H1 (cell line): Measurements from ENCODE around the gene NKAIN4.

Experiments used
- CTCF ChIP-seq, 3 experiments: IDR thresholded peaks; 1 replicate in 2 of 3; 2 replicates in 1 of 3; pipeline versions ENCODE4 v1.5.1 to v1.6.1; 2011; ENCODE audit warnings: low read length in 3 of 3, mild to moderate bottlenecking in 3 of 3, inconsistent platforms in 2 of 3, low read depth in 1 of 3, moderate library complexity in 1 of 3; ENCODE audit not compliant: insufficient read depth in 1 of 3; ENCODE audit errors: control extremely low read depth in 1 of 3
- KDM4A ChIP-seq: IDR thresholded peaks from one replicate; pipeline ENCODE4 v1.7.1; 2012; ENCODE audit warnings: low read depth, mild to moderate bottlenecking, moderate library complexity, low read length, inconsistent platforms; ENCODE audit not compliant: severe bottlenecking
- RXRA ChIP-seq: IDR thresholded peaks from 2 replicates; pipeline ENCODE4 v1.6.1; 2011; ENCODE audit warnings: low read depth, mild to moderate bottlenecking, low read length, moderate library complexity; ENCODE audit not compliant: insufficient read depth
- YY1 ChIP-seq: IDR thresholded peaks from 2 replicates; pipeline ENCODE4 v1.6.1; 2011; ENCODE audit warnings: low read depth, mild to moderate bottlenecking, low read length

DNA sequence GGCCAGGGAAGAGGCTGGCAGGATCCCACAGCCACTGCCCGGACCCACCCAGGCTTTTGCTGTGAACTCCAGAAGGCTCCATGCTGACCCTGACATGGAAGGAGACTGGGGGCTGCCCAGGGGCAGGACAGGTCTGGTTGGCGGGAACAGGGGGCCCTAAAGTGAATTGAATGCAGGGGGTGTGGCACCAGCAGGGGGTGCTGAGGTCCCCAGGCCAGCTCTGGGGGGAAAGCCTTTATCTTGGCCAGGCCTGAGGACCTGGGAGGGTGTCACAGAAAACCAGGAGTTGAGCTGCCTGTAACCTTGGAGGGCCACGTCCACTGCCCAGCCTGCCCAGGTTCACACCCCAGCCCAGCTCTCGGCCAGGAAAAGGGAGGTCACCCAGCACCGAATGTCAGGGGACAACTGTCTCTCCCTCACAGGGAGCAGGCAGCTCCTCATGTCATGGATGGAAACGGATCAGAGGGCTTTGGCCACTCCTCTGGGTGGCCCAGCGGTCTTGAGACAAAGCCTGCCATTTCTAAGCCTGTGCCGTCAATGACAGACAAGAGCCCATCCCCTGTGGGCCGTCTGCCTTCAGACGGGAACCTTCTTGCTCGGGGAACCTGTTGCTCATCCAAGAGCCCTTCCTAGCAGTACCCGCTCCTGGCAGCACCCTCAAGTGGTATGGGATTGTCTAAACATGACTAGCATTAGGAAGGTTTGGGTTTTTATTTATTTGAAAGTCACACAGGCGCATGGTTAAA, 35.4 kb downstream of the NKAIN4 start:
- TF ChIP-seq RXRA (no peak), KDM4A (no peak), CTCF (IDR thresholded peaks at IDR 0.05; ENCODE audit: control extremely low read depth in 1 of 3, insufficient read depth in 1 of 3, low read depth in 1 of 3, low read length in 3 of 3) (no peak), YY1 (no peak)
